ENCODE results near the gene NMD3. TPM values are rescaled to one million over a fixed set of nuclear protein-coding genes. Genes with fewer than 3 reads are reported as not detected.
A peak's percentile ranks its signal among the peaks of the same experiment; 100 is the strongest.

Gene NMD3
- total and polyA plus RNA-seq, 4 experiments from 2014 or later = 38.7 to 52.6 (median 42.1) TPM

DNA sequence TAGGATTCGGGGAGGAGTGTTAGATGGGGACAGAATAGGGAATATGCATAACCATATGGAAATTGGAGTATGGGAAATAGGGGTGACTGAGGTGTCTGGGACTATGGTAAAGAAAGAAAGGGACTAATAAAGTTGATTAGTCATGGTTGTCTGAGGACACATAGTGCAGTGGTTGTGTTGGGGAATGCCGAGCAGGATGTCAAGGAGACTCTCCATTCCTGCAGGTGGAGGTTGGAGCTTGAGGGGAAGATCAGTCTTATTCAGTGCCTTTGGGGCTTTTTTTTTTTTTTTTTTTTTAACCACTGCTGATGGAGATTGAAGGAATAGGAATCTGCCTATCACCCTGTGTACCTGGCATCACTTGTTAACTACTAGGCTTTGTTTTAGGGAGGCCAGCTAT, 10.8 kb downstream of the NMD3 start:
- no peak for DNase-seq
- intact Hi-C loops (cut with micrococcal nuclease) = no loop called here
- CTCF ChIA-PET (ENCODE audit: partially characterized antibody) = interaction anchor here (1.3 kb wide), 1 partner anchor 12 kb away, joined by 3 read pairs; no protein-coding TSS in a partner anchor
- H3K4me3 Mint-ChIP-seq = no peak overlapping the region
- Histone ChIP-seq H3K9me3 (ENCODE audit: control insufficient read depth in 1 of 2, low read length in 2 of 2) (no peaks in the 10 kb centered on the region), H3K36me3 (ENCODE audit: insufficient read depth, low read length) (peaks cover 24% of the 10 kb centered on the region), H3K4me1 (ENCODE audit: insufficient read depth, low read length) (no peaks in the 10 kb centered on the region), H3K4me3 (ENCODE audit: low read length in 2 of 2) (no peak overlapping the region), H3K27ac (ENCODE audit: low read depth, low read length) (no peak overlapping the region), H3K27me3 (ENCODE audit: insufficient read depth, low read length) (no peaks in the 10 kb centered on the region)
- peaks cover 0 to 16% (median 10%) of the 10 kb centered on the region in 4 donors for H3K4me1 Mint-ChIP-seq
- no peaks in the 10 kb centered on the region for H3K9me3 Mint-ChIP-seq
- no peak overlapping the region for H3K27ac Mint-ChIP-seq
- H3K27me3 Mint-ChIP-seq = no peaks in the 10 kb centered on the region
- H3K36me3 Mint-ChIP-seq = peaks cover 21 to 29% of the 10 kb centered on the region in 2 donors
- POLR2A ChIA-PET (ENCODE audit: partially characterized antibody) = interaction anchor here (2.9 kb wide), 1 partner anchor 10 kb away, joined by 10 read pairs; the partner anchor contains the start of gene NMD3

DNA sequence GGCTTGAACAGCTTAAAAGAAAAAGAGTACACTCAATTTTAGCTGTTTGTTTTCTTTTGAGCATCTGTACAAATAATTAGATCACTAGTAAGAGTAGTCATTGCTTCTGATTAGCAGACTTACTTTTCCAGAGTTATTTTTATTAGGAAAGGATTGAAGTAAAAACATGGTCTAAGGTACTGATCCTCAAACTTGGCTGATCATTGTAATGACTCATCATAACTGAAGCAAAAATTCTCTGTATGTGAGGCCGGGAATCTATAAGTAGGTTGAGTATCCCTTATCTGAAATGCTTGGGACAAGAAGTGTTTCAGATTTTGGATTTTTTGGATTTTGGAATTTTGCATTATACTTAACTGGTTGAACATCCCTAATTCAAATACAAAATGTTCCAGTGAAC, 12.4 kb downstream of the NMD3 start:
- Histone ChIP-seq H3K4me3 (ENCODE audit: low read length in 2 of 2) (no peak overlapping the region), H3K36me3 (ENCODE audit: insufficient read depth, low read length) (peaks cover 19% of the 10 kb centered on the region), H3K27me3 (ENCODE audit: insufficient read depth, low read length) (no peaks in the 10 kb centered on the region), H3K4me1 (ENCODE audit: insufficient read depth, low read length) (no peaks in the 10 kb centered on the region), H3K9me3 (ENCODE audit: control insufficient read depth in 1 of 2, low read length in 2 of 2) (no peaks in the 10 kb centered on the region), H3K27ac (ENCODE audit: low read depth, low read length) (no peak overlapping the region)
- CTCF ChIA-PET (ENCODE audit: partially characterized antibody) = interaction anchor here (1.2 kb wide), 1 partner anchor 12 kb away, joined by 3 read pairs; the partner anchor contains the start of gene NMD3
- intact Hi-C loops (cut with micrococcal nuclease) = no loop called here
- POLR2A ChIA-PET (ENCODE audit: partially characterized antibody) = no interaction called here
- Mint-ChIP-seq H3K36me3 (peaks cover 28 to 35% of the 10 kb centered on the region in 2 donors), H3K9me3 (no peaks in the 10 kb centered on the region), H3K4me3 (no peak overlapping the region), H3K4me1 (peaks cover 0 to 17% (median 10%) of the 10 kb centered on the region in 4 donors), H3K27me3 (no peaks in the 10 kb centered on the region), H3K27ac (no peak overlapping the region)
- DNase-seq = no peak

DNA sequence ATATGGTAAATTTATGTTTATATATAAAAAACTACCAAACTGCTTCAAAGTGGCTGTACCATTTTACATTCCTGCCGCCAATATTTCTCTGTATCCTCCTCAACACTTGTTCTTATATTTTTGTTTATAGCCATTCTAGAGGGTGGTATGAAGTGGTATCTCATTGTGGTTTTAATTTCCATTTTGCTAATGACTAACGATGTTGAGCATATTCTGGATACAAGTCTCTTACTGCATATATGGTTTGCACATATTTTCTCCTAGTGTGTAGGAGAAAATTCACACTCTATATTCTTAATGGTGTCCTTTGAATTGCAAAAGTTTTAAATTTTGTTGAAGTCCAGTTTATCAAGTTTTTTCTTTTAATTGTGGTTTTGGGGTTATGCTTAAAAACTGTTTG, 15.1 kb downstream of the NMD3 start:
- Mint-ChIP-seq H3K4me3 (no peak overlapping the region), H3K9me3 (no peaks in the 10 kb centered on the region), H3K4me1 (peaks cover 0 to 19% (median 10%) of the 10 kb centered on the region in 4 donors), H3K27me3 (no peaks in the 10 kb centered on the region), H3K27ac (peak overlapping the region in 1 of 7 donors; percentile 17), H3K36me3 (peaks cover 38 to 52% of the 10 kb centered on the region in 2 donors)
- Histone ChIP-seq H3K27me3 (ENCODE audit: insufficient read depth, low read length) (no peaks in the 10 kb centered on the region), H3K9me3 (ENCODE audit: control insufficient read depth in 1 of 2, low read length in 2 of 2) (no peaks in the 10 kb centered on the region), H3K4me1 (ENCODE audit: insufficient read depth, low read length) (no peaks in the 10 kb centered on the region), H3K36me3 (ENCODE audit: insufficient read depth, low read length) (peaks cover 16% of the 10 kb centered on the region), H3K4me3 (ENCODE audit: low read length in 2 of 2) (no peak overlapping the region), H3K27ac (ENCODE audit: low read depth, low read length) (no peak overlapping the region)
- no peak for DNase-seq
- ChIA-PET CTCF (ENCODE audit: partially characterized antibody) (interaction anchor here (0.9 kb wide), 1 partner anchor 186 kb away, joined by 3 read pairs; no protein-coding TSS in a partner anchor), POLR2A (ENCODE audit: partially characterized antibody) (no interaction called here)
- intact Hi-C loops (cut with micrococcal nuclease) = no loop called here

DNA sequence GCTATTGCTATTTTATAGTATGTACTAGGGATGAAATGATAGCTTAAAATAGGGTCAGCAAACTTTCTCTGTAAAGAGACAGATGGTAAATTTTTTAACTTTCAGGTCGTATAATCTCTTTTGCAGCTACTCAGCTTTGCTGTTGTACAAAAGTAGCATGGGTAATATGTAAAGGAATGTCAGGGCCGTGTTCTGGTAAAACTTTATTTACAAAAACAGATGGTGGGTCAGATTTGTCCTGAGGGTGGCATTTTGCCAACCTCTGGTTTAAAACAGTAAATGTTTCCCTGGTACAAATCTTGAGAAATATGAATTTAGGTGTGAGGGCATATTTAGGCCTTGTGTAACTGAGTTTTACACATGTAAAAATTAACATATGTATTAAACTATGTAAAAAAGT, 18.6 kb downstream of the NMD3 start:
- H3K4me1 Mint-ChIP-seq = peaks cover 0 to 15% (median 8%) of the 10 kb centered on the region in 4 donors
- Histone ChIP-seq H3K9me3 (ENCODE audit: control insufficient read depth in 1 of 2, low read length in 2 of 2) (no peaks in the 10 kb centered on the region), H3K36me3 (ENCODE audit: insufficient read depth, low read length) (peaks cover 16% of the 10 kb centered on the region), H3K27ac (ENCODE audit: low read depth, low read length) (no peak overlapping the region), H3K4me1 (ENCODE audit: insufficient read depth, low read length) (no peaks in the 10 kb centered on the region), H3K4me3 (ENCODE audit: low read length in 2 of 2) (no peak overlapping the region), H3K27me3 (ENCODE audit: insufficient read depth, low read length) (no peaks in the 10 kb centered on the region)
- no peak overlapping the region for H3K4me3 Mint-ChIP-seq
- no peak overlapping the region for H3K27ac Mint-ChIP-seq
- POLR2A ChIA-PET (ENCODE audit: partially characterized antibody) = interaction anchor here (0.6 kb wide), 1 partner anchor 14 kb away, joined by 3 read pairs; no protein-coding TSS in a partner anchor
- CTCF ChIA-PET (ENCODE audit: partially characterized antibody) = interaction anchor here (0.9 to 1.3 kb wide), 2 partner anchors 8 to 183 kb away, joined by 3 read pairs; no protein-coding TSS in a partner anchor
- no peak for DNase-seq
- H3K27me3 Mint-ChIP-seq = no peaks in the 10 kb centered on the region
- peaks cover 41 to 55% of the 10 kb centered on the region in 2 donors for H3K36me3 Mint-ChIP-seq
- intact Hi-C loops (cut with micrococcal nuclease) = no loop called here
- H3K9me3 Mint-ChIP-seq = no peaks in the 10 kb centered on the region

DNA sequence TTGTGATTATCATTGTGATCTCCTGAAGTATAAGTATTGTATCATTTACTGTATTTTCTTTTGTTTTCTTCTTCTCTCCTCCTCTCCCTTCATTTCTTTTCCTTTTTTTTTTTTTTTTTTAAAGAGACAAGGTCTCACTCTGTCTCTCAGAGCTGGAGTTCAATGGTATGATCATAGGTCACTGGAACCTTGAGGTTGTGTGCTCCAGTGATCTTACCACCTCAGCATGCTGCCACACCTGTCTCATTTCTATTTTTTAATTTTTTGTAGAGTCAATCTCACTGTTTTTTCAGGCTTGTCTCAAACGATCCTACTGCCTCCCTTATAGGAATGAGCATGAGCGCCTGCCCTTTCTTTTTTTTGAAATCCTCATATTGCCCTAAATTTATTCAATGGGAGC, 23.4 kb downstream of the NMD3 start:
- peaks cover 38 to 53% of the 10 kb centered on the region in 2 donors for H3K36me3 Mint-ChIP-seq
- POLR2A ChIA-PET (ENCODE audit: partially characterized antibody) = no interaction called here
- H3K4me3 Mint-ChIP-seq = no peak overlapping the region

GRCh38 chr3:161247049-161247448, 25.9 kb downstream of the NMD3 start:
- POLR2A ChIA-PET (ENCODE audit: partially characterized antibody) = no interaction called here
- H3K4me3 ChIP-seq (ENCODE audit: low read length in 2 of 2) = no peak overlapping the region
- CTCF ChIA-PET (ENCODE audit: partially characterized antibody) = interaction anchor here (1.5 kb wide), 1 partner anchor 8 kb away, joined by 3 read pairs; no protein-coding TSS in a partner anchor
- no peak for DNase-seq
- no peaks in the 10 kb centered on the region for H3K9me3 Mint-ChIP-seq
- intact Hi-C loops (cut with micrococcal nuclease) = no loop called here
- H3K36me3 ChIP-seq (ENCODE audit: insufficient read depth, low read length) = peaks cover 53% of the 10 kb centered on the region
- no peaks in the 10 kb centered on the region for H3K9me3 ChIP-seq (ENCODE audit: control insufficient read depth in 1 of 2, low read length in 2 of 2)
- H3K27ac ChIP-seq (ENCODE audit: low read depth, low read length) = no peak overlapping the region
- no peaks in the 10 kb centered on the region for H3K27me3 ChIP-seq (ENCODE audit: insufficient read depth, low read length)
- H3K27ac Mint-ChIP-seq = peak overlapping the region in 2 of 7 donors; percentile 19 to 30
- no peaks in the 10 kb centered on the region for H3K4me1 ChIP-seq (ENCODE audit: insufficient read depth, low read length)
- H3K4me3 Mint-ChIP-seq = no peak overlapping the region
- H3K4me1 Mint-ChIP-seq = peaks cover 0 to 5% (median under 1%) of the 10 kb centered on the region in 4 donors
- H3K36me3 Mint-ChIP-seq = peaks cover 42 to 60% of the 10 kb centered on the region in 2 donors
- H3K27me3 Mint-ChIP-seq = no peaks in the 10 kb centered on the region

More for the DNA sequence above, 23.4 kb downstream of the NMD3 start:
- Histone ChIP-seq H3K27me3 (ENCODE audit: insufficient read depth, low read length) (no peaks in the 10 kb centered on the region), H3K4me1 (ENCODE audit: insufficient read depth, low read length) (no peaks in the 10 kb centered on the region), H3K4me3 (ENCODE audit: low read length in 2 of 2) (no peak overlapping the region), H3K36me3 (ENCODE audit: insufficient read depth, low read length) (peaks cover 36% of the 10 kb centered on the region), H3K27ac (ENCODE audit: low read depth, low read length) (no peak overlapping the region), H3K9me3 (ENCODE audit: control insufficient read depth in 1 of 2, low read length in 2 of 2) (no peaks in the 10 kb centered on the region)
- H3K27me3 Mint-ChIP-seq = no peaks in the 10 kb centered on the region
- no peak for DNase-seq
- no peaks in the 10 kb centered on the region for H3K9me3 Mint-ChIP-seq
- H3K4me1 Mint-ChIP-seq = peaks cover 0 to 5% (median 2%) of the 10 kb centered on the region in 4 donors
- CTCF ChIA-PET (ENCODE audit: partially characterized antibody) = interaction anchor here (0.7 kb wide), 1 partner anchor 13 kb away, joined by 3 read pairs; no protein-coding TSS in a partner anchor
- intact Hi-C loops (cut with micrococcal nuclease) = no loop called here
- H3K27ac Mint-ChIP-seq = no peak overlapping the region

GRCh38 chr3:161250116-161250515, 29.0 kb downstream of the NMD3 start:
- H3K9me3 ChIP-seq (ENCODE audit: control insufficient read depth in 1 of 2, low read length in 2 of 2) = no peaks in the 10 kb centered on the region
- Mint-ChIP-seq H3K27me3 (no peaks in the 10 kb centered on the region), H3K36me3 (peaks cover 45 to 67% of the 10 kb centered on the region in 2 donors), H3K9me3 (no peaks in the 10 kb centered on the region), H3K27ac (no peak overlapping the region), H3K4me3 (no peak overlapping the region), H3K4me1 (peaks cover 0 to 3% (median 2%) of the 10 kb centered on the region in 4 donors)
- H3K36me3 ChIP-seq (ENCODE audit: insufficient read depth, low read length) = peaks cover 48% of the 10 kb centered on the region
- POLR2A ChIA-PET (ENCODE audit: partially characterized antibody) = no interaction called here
- no peak overlapping the region for H3K27ac ChIP-seq (ENCODE audit: low read depth, low read length)
- no peak overlapping the region for H3K4me3 ChIP-seq (ENCODE audit: low read length in 2 of 2)
- DNase-seq = no peak
- intact Hi-C loops (cut with micrococcal nuclease) = no loop called here
- H3K4me1 ChIP-seq (ENCODE audit: insufficient read depth, low read length) = no peaks in the 10 kb centered on the region
- no peaks in the 10 kb centered on the region for H3K27me3 ChIP-seq (ENCODE audit: insufficient read depth, low read length)
- CTCF ChIA-PET (ENCODE audit: partially characterized antibody) = no interaction called here

All from CD4-positive, alpha-beta memory T cell (primary cell).